OCI-LY1 (cell line): Measurements from ENCODE around the gene CSNK2A2.

Source experiments
- H2AFZ ChIP-seq: fragments of 200-600 bp; sonication (generic), shearing (Covaris generic); 2 replicates; pipeline ENCODE4 v1.6.0; 2014; ENCODE audit warnings: antibody characterized with exemption, mild to moderate bottlenecking, low read length
- H3F3A ChIP-seq: fragments of 200-600 bp; sonication (generic), shearing (Covaris generic); 2 replicates; pipeline ENCODE4 v1.6.0; 2014; ENCODE audit warnings: mild to moderate bottlenecking, antibody characterized with exemption, low read length, moderate library complexity; ENCODE audit not compliant: insufficient read depth
- H3K27ac ChIP-seq: fragments of 200-600 bp; sonication (generic); 2 replicates; pipeline ENCODE4 v1.5.1; 2014; ENCODE audit warnings: low read length, mixed run types, mild to moderate bottlenecking, low read depth; ENCODE audit not compliant: poor library complexity, severe bottlenecking
- H3K27me3 ChIP-seq: fragments of 200-600 bp; sonication (generic); 2 replicates; pipeline ENCODE4 v1.6.0; 2014; ENCODE audit warnings: antibody characterized with exemption, mild to moderate bottlenecking, low read length, moderate library complexity; ENCODE audit not compliant: insufficient read depth
- H3K36me3 ChIP-seq: fragments of 200-600 bp; sonication (generic); 2 replicates; pipeline ENCODE4 v1.6.1; 2014; ENCODE audit warnings: mild to moderate bottlenecking, antibody characterized with exemption, low read length, moderate library complexity, mixed read lengths; ENCODE audit not compliant: insufficient read depth
- H3K4me1 ChIP-seq: fragments of 200-600 bp; sonication (generic); 2 replicates; pipeline ENCODE4 v1.5.1; 2014; ENCODE audit warnings: mild to moderate bottlenecking, low read length, moderate library complexity; ENCODE audit not compliant: insufficient read depth, severe bottlenecking
- H3K4me2 ChIP-seq: fragments of 200-600 bp; sonication (generic), shearing (Covaris generic); 2 replicates; pipeline ENCODE4 v1.6.1; 2014; ENCODE audit warnings: low read length
- H3K4me3 ChIP-seq: fragments of 200-600 bp; sonication (generic); 2 replicates; pipeline ENCODE4 v1.5.1; 2014; ENCODE audit warnings: low read length, low read depth, mild to moderate bottlenecking, mixed read lengths; ENCODE audit not compliant: poor library complexity, severe bottlenecking
- H3K79me2 ChIP-seq: fragments of 200-600 bp; shearing (Covaris generic); 2 replicates; pipeline ENCODE4 v1.6.1; 2016; ENCODE audit warnings: mixed run types, low read length, mixed read lengths; ENCODE audit not compliant: insufficient read depth
- H3K9ac ChIP-seq: fragments of 200-600 bp; sonication (generic), shearing (Covaris generic); 2 replicates; pipeline ENCODE4 v1.6.1; 2014; ENCODE audit warnings: mild to moderate bottlenecking, low read length, mixed read lengths
- H3K9me2 ChIP-seq: fragments of 200-600 bp; sonication (generic), shearing (Covaris generic); 2 replicates; pipeline ENCODE4 v1.6.1; 2014; ENCODE audit warnings: low read depth, mild to moderate bottlenecking, low read length, mixed read lengths
- H3K9me3 ChIP-seq: fragments of 200-600 bp; shearing (Covaris generic); 2 replicates; pipeline ENCODE4 v1.6.1; 2014; ENCODE audit warnings: low read length, mixed read lengths
- H4K20me1 ChIP-seq: fragments of 200-600 bp; sonication (generic), shearing (Covaris generic); 2 replicates; pipeline ENCODE4 v1.6.0; 2016; ENCODE audit warnings: mild to moderate bottlenecking, low read length; ENCODE audit not compliant: insufficient read depth
- CTCF ChIP-seq: fragments of 200-600 bp; sonication (generic), shearing (Covaris generic); IDR thresholded peaks from 2 replicates; pipeline ENCODE4 v1.5.1; 2017; ENCODE audit warnings: mild to moderate bottlenecking, antibody characterized with exemption, low read length, moderate library complexity, mixed read lengths
- EZH2 ChIP-seq: fragments of 200-600 bp; sonication (generic), shearing (Covaris generic); IDR thresholded peaks from 2 replicates; pipeline ENCODE4 v1.8.0; 2017; ENCODE audit warnings: borderline replicate concordance, mixed run types, mild to moderate bottlenecking, antibody characterized with exemption, low read length, moderate library complexity, mixed read lengths

CSNK2A2 gene

GRCh38 chr16:58198022-58198683 lies at the start of gene CSNK2A2:
TSS of gene CSNK2A2 (minus strand) at chr16:58198106. CDS start at chr16:58197736, 370 bp downstream.
- Histone ChIP-seq H3F3A (no peaks in the 10 kb centered on the region), H2AFZ (peak within 1 kb of the TSS; percentile 78)
- TF ChIP-seq EZH2 (no peak), CTCF (no peak)

GRCh38 chr16:58243528-58244004 lies 45.7 kb upstream of the CSNK2A2 start:
- Histone ChIP-seq H3K4me3 (no peak overlapping the region), H3K9me3 (no peaks in the 10 kb centered on the region), H3F3A (no peaks in the 10 kb centered on the region), H3K9ac (no peak overlapping the region), H3K9me2 (no peaks in the 10 kb centered on the region), H3K36me3 (no peaks in the 10 kb centered on the region), H3K27me3 (no peaks in the 10 kb centered on the region; the same call in 1 of the 2 replicates), H2AFZ (no peak overlapping the region), H3K79me2 (no peaks in the 10 kb centered on the region), H3K4me1 (no peaks in the 10 kb centered on the region), H3K4me2 (no peak overlapping the region; the same call in 1 of the 2 replicates), H4K20me1 (no peaks in the 10 kb centered on the region), H3K27ac (no peak overlapping the region)
- TF ChIP-seq EZH2 (no peak), CTCF (no peak)

More at GRCh38 chr16:58198022-58198683, at the start of gene CSNK2A2:
- H3K27me3 ChIP-seq = peaks cover 5% of the 10 kb centered on the region; the same call in 1 of the 2 replicates
- H4K20me1 ChIP-seq = no peaks in the 10 kb centered on the region
- H3K36me3 ChIP-seq = peaks cover 32% of the 10 kb centered on the region
- H3K9me3 ChIP-seq = no peaks in the 10 kb centered on the region
- peak within 1 kb of the TSS; percentile 97 for H3K4me3 ChIP-seq
- peak within 1 kb of the TSS; percentile 91 for H3K9ac ChIP-seq
- no peaks in the 10 kb centered on the region for H3K9me2 ChIP-seq
- no peak within 1 kb of the TSS for H3K27ac ChIP-seq
- peak within 1 kb of the TSS; percentile 90 for H3K4me2 ChIP-seq
- peaks cover 14% of the 10 kb centered on the region for H3K4me1 ChIP-seq
- H3K79me2 ChIP-seq = no peaks in the 10 kb centered on the region; the same call in none of the 2 replicates

- Histone ChIP-seq H3K9ac (no peak overlapping the region), H3K36me3 (no peaks in the 10 kb centered on the region)
- TF ChIP-seq CTCF = no peak
- TF ChIP-seq EZH2 = no peak
Observed at GRCh38 chr16:58236831-58237230, 38.9 kb upstream of the CSNK2A2 start.

More at GRCh38 chr16:58236831-58237230, 38.9 kb upstream of the CSNK2A2 start:
- no peaks in the 10 kb centered on the region for H4K20me1 ChIP-seq
- peak overlapping the region; percentile 65 for H3K4me3 ChIP-seq
- no peaks in the 10 kb centered on the region for H3K9me3 ChIP-seq
- H3K4me2 ChIP-seq = peak overlapping the region; percentile 79
- H3K9me2 ChIP-seq = no peaks in the 10 kb centered on the region
- H3K79me2 ChIP-seq = no peaks in the 10 kb centered on the region
- no peak overlapping the region for H3K27ac ChIP-seq
- peaks cover 12% of the 10 kb centered on the region for H3K4me1 ChIP-seq
- no peaks in the 10 kb centered on the region; the same call in 1 of the 2 replicates for H3K27me3 ChIP-seq
- no peaks in the 10 kb centered on the region for H3F3A ChIP-seq
- H2AFZ ChIP-seq = no peak overlapping the region
